Measurements from ENCODE around the gene SPANXB1.
"Not testable (repeated sequence)": the region's sequence is repeated elsewhere in the genome, so short reads cannot be mapped to it uniquely, and the experiment has no call there.

Gene SPANXB1, protein sequence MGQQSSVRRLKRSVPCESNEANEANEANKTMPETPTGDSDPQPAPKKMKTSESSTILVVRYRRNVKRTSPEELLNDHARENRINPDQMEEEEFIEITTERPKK

GRCh38 chrX:141002568-141002967 lies at the start of gene SPANXB1:
Gene SPANXB1 (plus strand): TSS chrX:141002594. CDS start chrX:141002694, 100 bp downstream.
- DNase-seq (ENCODE audit: low spot score); in situ Hi-C loops (cut with MboI; ENCODE audit: low pct_unique_long_range_greater_than_20kb, low sequenced_read_pairs, unreplicated experiment): not testable (repeated sequence)

DNA sequence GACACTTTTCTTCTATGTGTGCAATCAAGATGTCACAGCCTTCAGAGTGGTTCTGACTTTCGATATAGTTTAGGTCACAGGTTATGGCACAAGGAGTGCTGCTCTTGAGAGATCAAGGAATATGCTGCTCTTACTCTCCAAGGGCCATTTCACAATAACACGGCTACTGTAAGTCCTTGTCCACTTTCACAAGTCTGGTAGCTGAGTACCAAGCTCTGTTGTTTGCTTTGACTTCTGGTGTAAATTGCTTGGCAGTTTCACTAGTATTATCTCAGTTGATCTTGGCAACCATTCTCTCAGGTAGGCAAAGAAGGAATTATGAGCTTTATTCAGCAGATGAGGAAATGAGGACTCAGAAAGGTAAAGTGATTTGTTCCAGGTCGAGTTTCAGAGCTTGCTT lies 35.4 kb upstream of the SPANXB1 start:
- in situ Hi-C loops (cut with MboI; ENCODE audit: low pct_unique_long_range_greater_than_20kb, low sequenced_read_pairs, unreplicated experiment): no loop called here
- DNase-seq (ENCODE audit: low spot score): no peak
- TF ChIP-seq, protein P1, sequence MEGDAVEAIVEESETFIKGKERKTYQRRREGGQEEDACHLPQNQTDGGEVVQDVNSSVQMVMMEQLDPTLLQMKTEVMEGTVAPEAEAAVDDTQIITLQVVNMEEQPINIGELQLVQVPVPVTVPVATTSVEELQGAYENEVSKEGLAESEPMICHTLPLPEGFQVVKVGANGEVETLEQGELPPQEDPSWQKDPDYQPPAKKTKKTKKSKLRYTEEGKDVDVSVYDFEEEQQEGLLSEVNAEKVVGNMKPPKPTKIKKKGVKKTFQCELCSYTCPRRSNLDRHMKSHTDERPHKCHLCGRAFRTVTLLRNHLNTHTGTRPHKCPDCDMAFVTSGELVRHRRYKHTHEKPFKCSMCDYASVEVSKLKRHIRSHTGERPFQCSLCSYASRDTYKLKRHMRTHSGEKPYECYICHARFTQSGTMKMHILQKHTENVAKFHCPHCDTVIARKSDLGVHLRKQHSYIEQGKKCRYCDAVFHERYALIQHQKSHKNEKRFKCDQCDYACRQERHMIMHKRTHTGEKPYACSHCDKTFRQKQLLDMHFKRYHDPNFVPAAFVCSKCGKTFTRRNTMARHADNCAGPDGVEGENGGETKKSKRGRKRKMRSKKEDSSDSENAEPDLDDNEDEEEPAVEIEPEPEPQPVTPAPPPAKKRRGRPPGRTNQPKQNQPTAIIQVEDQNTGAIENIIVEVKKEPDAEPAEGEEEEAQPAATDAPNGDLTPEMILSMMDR (IDR thresholded peaks at IDR 0.05; ENCODE audit: extremely low read depth, insufficient read depth, missing control alignments): no peak

GRCh38 chrX:140971099-140971795 lies 31.1 kb upstream of the SPANXB1 start:
- in situ Hi-C loops (cut with MboI; ENCODE audit: low pct_unique_long_range_greater_than_20kb, low sequenced_read_pairs, unreplicated experiment): no loop called here
- DNase-seq (ENCODE audit: low spot score): no peak
- TF ChIP-seq, protein P1 (IDR thresholded peaks at IDR 0.05; ENCODE audit: extremely low read depth, insufficient read depth, missing control alignments): no peak

- no peak for DNase-seq (ENCODE audit: low spot score)
- in situ Hi-C loops (cut with MboI; ENCODE audit: low pct_unique_long_range_greater_than_20kb, low sequenced_read_pairs, unreplicated experiment): no loop called here
- TF ChIP-seq, protein P1 (IDR thresholded peaks at IDR 0.05; ENCODE audit: extremely low read depth, insufficient read depth, missing control alignments): no peak
These were observed 26.9 kb upstream of the SPANXB1 start for GRCh38 chrX:140975472-140975871.

DNA sequence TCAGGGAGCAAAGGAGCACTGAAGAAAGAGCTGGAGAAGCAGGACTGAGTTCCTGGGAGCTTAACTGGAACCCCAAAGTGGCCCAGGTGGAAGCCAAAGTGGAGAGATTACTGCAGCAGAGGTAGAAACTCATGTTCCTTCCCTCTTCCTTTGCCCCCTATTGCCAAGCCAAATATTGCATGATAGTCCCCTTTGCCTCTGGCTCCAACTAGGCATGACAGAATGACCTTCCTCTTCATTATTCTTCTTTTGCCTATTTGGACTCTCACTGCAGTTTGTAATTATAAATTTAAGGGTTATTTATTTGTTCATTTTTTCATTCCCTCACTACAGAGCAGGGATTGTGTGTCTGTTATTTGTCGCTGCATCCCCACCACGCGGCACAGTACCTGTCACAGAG lies 22.1 kb upstream of the SPANXB1 start:
- no peak for DNase-seq (ENCODE audit: low spot score)
- in situ Hi-C loops (cut with MboI; ENCODE audit: low pct_unique_long_range_greater_than_20kb, low sequenced_read_pairs, unreplicated experiment): no loop called here
- TF ChIP-seq, protein P1 (IDR thresholded peaks at IDR 0.05; ENCODE audit: extremely low read depth, insufficient read depth, missing control alignments): no peak

GRCh38 chrX:140983730-140984129 lies 18.7 kb upstream of the SPANXB1 start:
- TF ChIP-seq, protein P1 (IDR thresholded peaks at IDR 0.05; ENCODE audit: extremely low read depth, insufficient read depth, missing control alignments): no peak
- in situ Hi-C loops (cut with MboI; ENCODE audit: low pct_unique_long_range_greater_than_20kb, low sequenced_read_pairs, unreplicated experiment): no loop called here

GRCh38 chrX:141005243-141005642 lies 2.8 kb downstream of the SPANXB1 start:
- in situ Hi-C loops (cut with MboI; ENCODE audit: low pct_unique_long_range_greater_than_20kb, low sequenced_read_pairs, unreplicated experiment); DNase-seq (ENCODE audit: low spot score): not testable (repeated sequence)

More at GRCh38 chrX:140983730-140984129, 18.7 kb upstream of the SPANXB1 start:
- DNase-seq (ENCODE audit: low spot score): no peak

DNA sequence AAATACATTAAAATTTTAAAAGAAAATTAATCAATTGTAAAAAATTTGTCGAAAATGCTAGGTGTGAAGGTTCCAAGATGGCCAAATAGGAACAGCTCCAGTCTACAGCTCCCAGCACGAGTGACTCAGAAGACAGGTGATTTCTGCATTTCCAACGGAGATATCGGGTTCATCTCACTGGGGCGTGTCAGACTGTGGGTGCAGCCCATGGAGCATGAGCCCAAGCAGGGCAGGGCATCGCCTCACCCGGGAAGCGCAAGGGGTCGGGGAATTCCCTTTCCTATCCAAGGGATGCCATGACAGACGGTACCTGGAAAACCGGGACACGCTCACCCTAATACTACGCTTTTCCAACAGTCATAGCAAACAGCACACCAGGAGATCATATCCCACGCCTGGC lies 41.9 kb downstream of the SPANXB1 start:
- DNase-seq (ENCODE audit: low spot score); in situ Hi-C loops (cut with MboI; ENCODE audit: low pct_unique_long_range_greater_than_20kb, low sequenced_read_pairs, unreplicated experiment): not testable (repeated sequence)

- DNase-seq (ENCODE audit: low spot score); in situ Hi-C loops (cut with MboI; ENCODE audit: low pct_unique_long_range_greater_than_20kb, low sequenced_read_pairs, unreplicated experiment): not testable (repeated sequence)
These were observed 47.5 kb downstream of the SPANXB1 start for GRCh38 chrX:141049878-141050277.

DNA sequence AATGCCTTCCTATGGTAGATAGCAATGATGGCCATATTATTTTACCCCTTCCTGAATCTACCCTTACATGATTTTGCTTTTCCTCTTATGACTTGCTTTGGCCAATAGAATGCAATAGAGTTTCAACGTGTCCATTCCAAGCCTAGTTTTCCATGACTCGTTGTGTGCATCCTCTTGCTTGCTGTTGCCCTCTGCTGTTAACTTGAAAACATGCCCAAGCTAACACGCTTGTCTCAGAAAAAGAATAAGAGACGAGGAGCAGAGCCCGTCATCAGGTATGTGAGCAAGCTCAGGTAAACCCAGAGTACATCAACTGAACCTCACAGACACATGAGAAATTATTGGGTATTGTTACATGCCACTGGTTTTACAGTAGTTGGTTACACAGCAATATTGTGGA lies 49.7 kb downstream of the SPANXB1 start:
- in situ Hi-C loops (cut with MboI; ENCODE audit: low pct_unique_long_range_greater_than_20kb, low sequenced_read_pairs, unreplicated experiment); DNase-seq (ENCODE audit: low spot score): not testable (repeated sequence)

All from GM13977 (cell line).